Adrenal gland (tissue), 12 donors: ENCODE results near the gene TMOD1. TPM values are rescaled to one million over a fixed set of nuclear protein-coding genes. Genes with fewer than 3 reads are reported as not detected.
A peak's percentile ranks its signal among the peaks of the same experiment; 100 is the strongest.

Experiments
- DNase-seq, 7 donors: peaks; one replicate each; pipeline ENCODE4 v3.0.0-alpha.2; 2019 to 2020
- H3K27ac ChIP-seq, 5 donors: fragments of 200-600 bp; sonication (generic) in 4 of 5; 1 replicate in 3 of 5; 2 replicates in 2 of 5; pipeline versions ENCODE4 v1.5.1 to v1.8.0; 2016 to 2020; ENCODE audit warnings: mild to moderate bottlenecking in 1 of 5
- H3K27me3 ChIP-seq: fragments of 200-600 bp; 2 replicates; pipeline ENCODE4 v1.8.0; 2021
- H3K36me3 ChIP-seq, 2 donors: fragments of 200-600 bp; replicated peaks in 1 of 2; 1 replicate in 1 of 2; 2 replicates in 1 of 2; pipeline versions ENCODE4 v1.5.1 to v1.8.0; 2018 to 2022
- H3K4me1 ChIP-seq, 2 donors: fragments of 200-600 bp; replicated peaks in 1 of 2; 1 replicate in 1 of 2; 2 replicates in 1 of 2; pipeline versions ENCODE4 v1.5.1 to v1.8.0; 2018 to 2021
- H3K4me3 ChIP-seq, 4 donors: fragments of 200-600 bp; sonication (generic) in 3 of 4; one replicate each; pipeline ENCODE4 v1.5.1; 2016 to 2018
- H3K9me3 ChIP-seq, 3 donors: fragments of 200-600 bp; sonication (generic) in 1 of 3; replicated peaks in 1 of 3; 1 replicate in 2 of 3; 2 replicates in 1 of 3; pipeline versions ENCODE4 v1.5.1 to v1.8.0; 2016 to 2021
- CTCF ChIP-seq, 6 experiments: fragments of 450-650 bp in 4 of 6; fragments of 200-600 bp in 2 of 6; sonication (generic) in 1 of 6; IDR thresholded peaks; 1 replicate in 5 of 6; 2 replicates in 1 of 6; pipeline versions ENCODE4 v1.5.1 to v1.8.0; 2016 to 2021; ENCODE audit warnings: antibody characterized with exemption in 6 of 6, mild to moderate bottlenecking in 2 of 6, moderate library complexity in 1 of 6
- POLR2A ChIP-seq, 2 donors: fragments of 450-650 bp; IDR thresholded peaks; one replicate each; pipeline ENCODE4 v1.6.1; 2017; ENCODE audit warnings: antibody characterized with exemption in 2 of 2, mild to moderate bottlenecking in 2 of 2, moderate library complexity in 1 of 2
- WGBS, 4 donors: extraction: QIAGEN DNeasy Blood & Tissue Kit in 2 of 4; methylation state at CpG; one replicate each; pipeline versions ENCODE4 v1.1.5 to v1.1.7; 2013 to 2017; 5-methylcytosine and 5-hydroxymethylcytosine counted together
- intact Hi-C, 2 donors: fragments of 100-400 bp; cut with DNase I; formaldehyde crosslinking; loops; one replicate each; pipeline versions ENCODE4 v1.14.1 to v1.15.0; 2022 to 2023
- polyA plus RNA-seq, 3 donors: library from polyadenylated mRNA; stranded (reverse); fragments of 200-250 nt in 2 of 3; fragments of 350-450 nt in 1 of 3; fragmentation: Illumina TruSeq in 1 of 3; extraction: RNeasy Lipid Tissue Mini Kit (QIAGEN cat#74804) in 1 of 3; gene quantifications; one replicate each; pipeline ENCODE4 v1.2.3, GENCODE V29; 2013 to 2014
- total RNA-seq, 9 donors: library from RNA; depleted of rRNA in 4 of 9; stranded (reverse); fragments of >200 nt in 4 of 9; fragments of 120-200 nt in 1 of 9; fragmentation: NEBNext Ultra II Directional in 1 of 9; extraction: Animal tissue kit (Norgen Biotek cat#: 25700) in 1 of 9; gene quantifications; one replicate each; pipeline versions ENCODE4 v1.1.0 to v1.2.4, GENCODE V29; 2013 to 2023
- donor health status: healthy with polysubstance abuse.
- donor health status: Bipolar disorder and iron deficiency.
- donor health status: DM: yes; HTN: yes; CAD: no.
- donor health status: DM: no; HTN: no; CAD: no.
- donor health status: DM: no; HTN: no; CAD: no.
- donor health status: DM: yes; HTN: yes; CAD: no.

TMOD1 gene
- total and polyA plus RNA-seq, 12 donors = 23.9 to 91.2 (median 59.8) TPM

GRCh38 chr9:97470076-97470475 is 31.4 kb upstream of the TMOD1 start:
- Histone ChIP-seq H3K36me3 (no peaks in the 10 kb centered on the region), H3K9me3 (no peaks in the 10 kb centered on the region), H3K27ac (no peak overlapping the region), H3K4me3 (no peak overlapping the region), H3K27me3 (no peaks in the 10 kb centered on the region), H3K4me1 (peaks cover 0 to 6% of the 10 kb centered on the region in 2 donors)
- WGBS, 4 donors = 76 to 89% (median 87%) methylated on average over 2 of the region's 2 CpGs
- DNase-seq = peak in 2 of 7 donors; percentile 8 to 59
- TF ChIP-seq POLR2A (IDR thresholded peaks at IDR 0.05) (no peak), CTCF (IDR thresholded peaks at IDR 0.05) (peak in 4 of 6 experiments; percentile 26 to 39 (median 29))
- intact Hi-C loops = loop anchor here in 1 of 2 donors (5.0 kb wide), 1 partner anchor 142 kb away; no protein-coding TSS in a partner anchor

- TF ChIP-seq CTCF (IDR thresholded peaks at IDR 0.05) = no peak
- TF ChIP-seq POLR2A (IDR thresholded peaks at IDR 0.05) = no peak
- 79 to 83% (median 80%) methylated on average over 3 of the region's 3 CpGs for WGBS, 4 donors
Observed at GRCh38 chr9:97473717-97474116, 27.7 kb upstream of the TMOD1 start.

DNA sequence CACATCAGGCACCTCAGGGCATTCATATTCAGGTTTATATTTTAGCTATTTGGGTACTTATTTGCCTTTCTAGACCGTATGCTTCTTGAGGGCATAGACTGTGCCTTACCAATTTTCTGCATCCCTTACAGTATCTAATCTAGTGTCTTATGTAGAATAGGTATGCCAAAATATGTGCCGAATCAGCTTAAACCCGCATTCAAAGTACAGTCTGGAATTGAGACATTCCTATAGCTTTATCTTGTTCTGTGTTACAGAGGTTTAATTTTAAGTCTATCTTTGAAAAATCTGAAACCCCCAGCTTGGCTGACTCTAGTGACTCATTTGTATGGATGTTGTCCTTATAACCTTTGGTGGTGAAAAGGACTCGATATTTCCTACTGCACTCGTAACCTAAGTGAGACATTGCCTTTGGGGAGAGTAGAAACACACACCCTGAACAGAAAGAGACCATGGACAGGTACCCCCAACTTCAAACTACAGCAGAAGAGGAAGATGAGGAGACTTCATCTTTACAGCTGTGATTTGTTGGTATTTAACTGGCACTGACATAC is 27.0 kb upstream of the TMOD1 start:
- Histone ChIP-seq H3K27ac (no peak overlapping the region), H3K36me3 (no peaks in the 10 kb centered on the region), H3K4me1 (no peaks in the 10 kb centered on the region), H3K4me3 (no peak overlapping the region), H3K27me3 (no peaks in the 10 kb centered on the region), H3K9me3 (no peaks in the 10 kb centered on the region)
- intact Hi-C loops = loop anchor here in 1 of 2 donors (5.0 kb wide), 1 partner anchor 138 kb away; no protein-coding TSS in a partner anchor
- TF ChIP-seq CTCF (IDR thresholded peaks at IDR 0.05) = no peak
- TF ChIP-seq POLR2A (IDR thresholded peaks at IDR 0.05) = no peak
- no peak for DNase-seq
- 86 to 95% (median 91%) methylated on average over 5 of the region's 5 CpGs for WGBS, 4 donors

More at GRCh38 chr9:97473717-97474116, 27.7 kb upstream of the TMOD1 start:
- no peaks in the 10 kb centered on the region for H3K36me3 ChIP-seq
- H3K4me3 ChIP-seq = no peak overlapping the region
- DNase-seq = no peak
- H3K27ac ChIP-seq = no peak overlapping the region
- no peaks in the 10 kb centered on the region for H3K27me3 ChIP-seq
- H3K4me1 ChIP-seq = peaks cover 0 to 5% of the 10 kb centered on the region in 2 donors
- H3K9me3 ChIP-seq = no peaks in the 10 kb centered on the region
- intact Hi-C loops = loop anchor here in 1 of 2 donors (5.0 kb wide), 1 partner anchor 139 kb away; no protein-coding TSS in a partner anchor

GRCh38 chr9:97475059-97475458 is 26.4 kb upstream of the TMOD1 start:
- DNase-seq = no peak
- no peak for TF ChIP-seq CTCF (IDR thresholded peaks at IDR 0.05)
- TF ChIP-seq POLR2A (IDR thresholded peaks at IDR 0.05) = no peak
- Histone ChIP-seq H3K9me3 (no peaks in the 10 kb centered on the region), H3K4me1 (no peaks in the 10 kb centered on the region), H3K36me3 (no peaks in the 10 kb centered on the region), H3K27me3 (no peaks in the 10 kb centered on the region), H3K27ac (no peak overlapping the region), H3K4me3 (no peak overlapping the region)
- intact Hi-C loops = no loop called here
- WGBS, 4 donors = 90 to 97% (median 94%) methylated on average over 2 of the region's 2 CpGs
